ENCODE measurements around the gene TTF2. TPM values are rescaled to one million over a fixed set of nuclear protein-coding genes. Genes with fewer than 3 reads are reported as not detected.

Gene TTF2
- total and polyA plus RNA-seq, 9 of the 15 experiments (the other 6 are each of a cell fraction or from before 2014, with no cell fraction given), result 9.4 to 71.1 (median 42.1) TPM

DNA sequence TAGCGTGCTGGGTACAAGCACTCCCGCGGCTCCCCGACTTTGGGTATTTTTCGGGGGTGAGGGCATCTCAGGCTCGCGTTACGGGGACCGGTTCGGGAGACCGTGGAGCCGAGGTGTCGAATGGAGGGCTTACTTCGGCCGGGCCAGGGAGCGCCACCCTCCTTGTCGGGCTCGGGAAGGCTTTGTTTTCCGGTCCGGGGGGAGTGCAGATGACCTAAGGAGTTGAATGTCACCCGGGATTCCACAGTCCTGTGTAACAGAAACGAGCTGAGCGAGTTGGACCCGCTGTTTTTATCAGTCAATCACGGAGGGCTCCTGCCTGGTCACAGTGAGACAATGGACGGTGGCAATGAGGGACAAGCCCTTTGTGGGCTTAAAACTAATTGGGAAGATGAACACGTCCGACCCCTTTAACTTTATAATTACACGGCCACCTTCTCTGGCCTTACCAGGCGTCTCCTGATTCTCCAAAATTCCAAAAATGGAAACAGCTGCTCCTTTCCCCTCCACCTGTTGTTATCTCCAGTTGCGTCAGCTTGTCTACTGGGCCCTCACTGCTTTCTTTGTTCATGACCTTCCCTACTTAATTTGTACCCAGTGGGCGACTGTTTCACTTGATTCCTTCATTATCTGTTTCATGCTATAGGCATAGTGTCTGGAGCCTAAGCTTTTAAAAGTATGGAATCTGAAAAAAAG lies 62.4 kb downstream of the TTF2 start (continued):
- TF ChIP-seq, protein P1, sequence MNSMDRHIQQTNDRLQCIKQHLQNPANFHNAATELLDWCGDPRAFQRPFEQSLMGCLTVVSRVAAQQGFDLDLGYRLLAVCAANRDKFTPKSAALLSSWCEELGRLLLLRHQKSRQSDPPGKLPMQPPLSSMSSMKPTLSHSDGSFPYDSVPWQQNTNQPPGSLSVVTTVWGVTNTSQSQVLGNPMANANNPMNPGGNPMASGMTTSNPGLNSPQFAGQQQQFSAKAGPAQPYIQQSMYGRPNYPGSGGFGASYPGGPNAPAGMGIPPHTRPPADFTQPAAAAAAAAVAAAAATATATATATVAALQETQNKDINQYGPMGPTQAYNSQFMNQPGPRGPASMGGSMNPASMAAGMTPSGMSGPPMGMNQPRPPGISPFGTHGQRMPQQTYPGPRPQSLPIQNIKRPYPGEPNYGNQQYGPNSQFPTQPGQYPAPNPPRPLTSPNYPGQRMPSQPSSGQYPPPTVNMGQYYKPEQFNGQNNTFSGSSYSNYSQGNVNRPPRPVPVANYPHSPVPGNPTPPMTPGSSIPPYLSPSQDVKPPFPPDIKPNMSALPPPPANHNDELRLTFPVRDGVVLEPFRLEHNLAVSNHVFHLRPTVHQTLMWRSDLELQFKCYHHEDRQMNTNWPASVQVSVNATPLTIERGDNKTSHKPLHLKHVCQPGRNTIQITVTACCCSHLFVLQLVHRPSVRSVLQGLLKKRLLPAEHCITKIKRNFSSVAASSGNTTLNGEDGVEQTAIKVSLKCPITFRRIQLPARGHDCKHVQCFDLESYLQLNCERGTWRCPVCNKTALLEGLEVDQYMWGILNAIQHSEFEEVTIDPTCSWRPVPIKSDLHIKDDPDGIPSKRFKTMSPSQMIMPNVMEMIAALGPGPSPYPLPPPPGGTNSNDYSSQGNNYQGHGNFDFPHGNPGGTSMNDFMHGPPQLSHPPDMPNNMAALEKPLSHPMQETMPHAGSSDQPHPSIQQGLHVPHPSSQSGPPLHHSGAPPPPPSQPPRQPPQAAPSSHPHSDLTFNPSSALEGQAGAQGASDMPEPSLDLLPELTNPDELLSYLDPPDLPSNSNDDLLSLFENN (IDR thresholded peaks at IDR 0.05; ENCODE audit: low read depth in 2 of 2, low read length in 2 of 2), result no peak
- TF ChIP-seq, protein P2, sequence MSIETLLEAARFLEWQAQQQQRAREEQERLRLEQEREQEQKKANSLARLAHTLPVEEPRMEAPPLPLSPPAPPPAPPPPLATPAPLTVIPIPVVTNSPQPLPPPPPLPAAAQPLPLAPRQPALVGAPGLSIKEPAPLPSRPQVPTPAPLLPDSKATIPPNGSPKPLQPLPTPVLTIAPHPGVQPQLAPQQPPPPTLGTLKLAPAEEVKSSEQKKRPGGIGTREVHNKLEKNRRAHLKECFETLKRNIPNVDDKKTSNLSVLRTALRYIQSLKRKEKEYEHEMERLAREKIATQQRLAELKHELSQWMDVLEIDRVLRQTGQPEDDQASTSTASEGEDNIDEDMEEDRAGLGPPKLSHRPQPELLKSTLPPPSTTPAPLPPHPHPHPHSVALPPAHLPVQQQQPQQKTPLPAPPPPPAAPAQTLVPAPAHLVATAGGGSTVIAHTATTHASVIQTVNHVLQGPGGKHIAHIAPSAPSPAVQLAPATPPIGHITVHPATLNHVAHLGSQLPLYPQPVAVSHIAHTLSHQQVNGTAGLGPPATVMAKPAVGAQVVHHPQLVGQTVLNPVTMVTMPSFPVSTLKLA (conservative IDR thresholded peaks at IDR 0.05), result 0 out of 4 replicates have a peak, but pooled peaks of 1 of the 2 experiments have one; percentile 8
- peak; percentile 1 for TF ChIP-seq HMGN3 (IDR thresholded peaks at IDR 0.05; ENCODE audit: borderline replicate concordance, extremely low read depth, insufficient read length, low read depth, low read length)
- TF ChIP-seq, protein P3, sequence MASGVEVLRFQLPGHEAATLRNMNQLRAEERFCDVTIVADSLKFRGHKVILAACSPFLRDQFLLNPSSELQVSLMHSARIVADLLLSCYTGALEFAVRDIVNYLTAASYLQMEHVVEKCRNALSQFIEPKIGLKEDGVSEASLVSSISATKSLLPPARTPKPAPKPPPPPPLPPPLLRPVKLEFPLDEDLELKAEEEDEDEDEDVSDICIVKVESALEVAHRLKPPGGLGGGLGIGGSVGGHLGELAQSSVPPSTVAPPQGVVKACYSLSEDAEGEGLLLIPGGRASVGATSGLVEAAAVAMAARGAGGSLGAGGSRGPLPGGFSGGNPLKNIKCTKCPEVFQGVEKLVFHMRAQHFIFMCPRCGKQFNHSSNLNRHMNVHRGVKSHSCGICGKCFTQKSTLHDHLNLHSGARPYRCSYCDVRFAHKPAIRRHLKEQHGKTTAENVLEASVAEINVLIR (CRISPR knock-in tag; IDR thresholded peaks at IDR 0.05), result no peak
- TF ChIP-seq, protein P4, sequence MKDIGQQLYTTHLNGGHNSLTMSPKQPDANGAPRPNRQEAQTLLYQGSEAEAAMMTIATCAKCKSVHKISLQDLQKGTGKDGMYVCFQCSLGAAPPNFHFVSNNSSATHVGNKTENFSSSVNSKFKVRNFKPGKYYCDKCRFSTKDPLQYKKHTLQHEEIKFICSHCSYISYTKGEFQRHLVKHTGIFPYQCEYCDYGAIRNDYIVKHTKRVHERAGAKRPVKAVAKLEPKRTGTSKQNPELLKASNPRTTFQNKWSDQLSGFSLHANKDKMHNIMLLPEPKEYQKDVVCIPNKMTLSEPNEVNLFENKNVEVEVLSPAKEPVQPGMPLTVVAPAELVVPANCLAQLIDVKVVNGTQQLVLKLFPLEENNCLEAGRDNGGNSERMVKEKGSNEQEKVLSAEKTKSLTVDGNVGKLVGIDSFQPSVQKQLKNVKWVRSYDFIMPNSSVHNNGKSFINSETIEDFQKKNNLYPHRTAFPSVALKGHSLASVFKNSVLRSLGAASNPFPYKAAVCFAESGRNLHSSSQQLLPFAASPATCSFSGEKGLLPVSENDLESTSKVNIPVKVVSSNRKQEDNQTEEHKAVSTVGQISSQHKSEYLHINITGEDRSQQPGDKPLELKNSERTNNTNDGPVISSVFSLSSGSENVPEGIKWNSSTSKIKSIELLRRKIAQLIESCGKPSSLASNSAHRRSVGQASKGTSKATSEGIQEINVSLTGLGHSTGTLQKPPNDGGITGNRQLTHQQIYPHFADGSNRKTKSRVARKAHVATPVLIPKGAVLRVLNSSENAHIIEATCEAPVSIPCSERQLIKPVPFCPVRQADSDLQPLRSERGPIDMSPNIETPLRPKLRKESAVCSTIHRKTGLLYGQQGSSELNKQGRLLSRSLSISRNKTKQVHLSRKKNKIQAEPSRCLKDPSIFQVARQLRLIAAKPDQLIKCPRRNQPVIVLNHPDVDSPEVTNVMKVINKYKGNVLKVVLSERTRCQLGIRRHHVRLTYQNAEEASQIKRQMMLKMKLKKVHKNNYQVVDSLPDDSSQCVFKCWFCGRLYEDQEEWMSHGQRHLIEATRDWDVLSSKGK (CRISPR knock-in tag; IDR thresholded peaks at IDR 0.05), result no peak
- no peak for TF ChIP-seq MAFG (tag; conservative IDR thresholded peaks at IDR 0.05)
- no peak for TF ChIP-seq ZNF253 (CRISPR knock-in tag; conservative IDR thresholded peaks at IDR 0.05)
- no peak for TF ChIP-seq SIN3B (IDR thresholded peaks at IDR 0.05; ENCODE audit: low read depth)
- TF ChIP-seq MBD2 (IDR thresholded peaks at IDR 0.05; ENCODE audit: borderline replicate concordance, low read depth), result no peak
- no peak for TF ChIP-seq MCM7 (IDR thresholded peaks at IDR 0.05)
- no peak for TF ChIP-seq PHB (CRISPR knock-in tag; IDR thresholded peaks at IDR 0.05)
- TF ChIP-seq, protein P5, sequence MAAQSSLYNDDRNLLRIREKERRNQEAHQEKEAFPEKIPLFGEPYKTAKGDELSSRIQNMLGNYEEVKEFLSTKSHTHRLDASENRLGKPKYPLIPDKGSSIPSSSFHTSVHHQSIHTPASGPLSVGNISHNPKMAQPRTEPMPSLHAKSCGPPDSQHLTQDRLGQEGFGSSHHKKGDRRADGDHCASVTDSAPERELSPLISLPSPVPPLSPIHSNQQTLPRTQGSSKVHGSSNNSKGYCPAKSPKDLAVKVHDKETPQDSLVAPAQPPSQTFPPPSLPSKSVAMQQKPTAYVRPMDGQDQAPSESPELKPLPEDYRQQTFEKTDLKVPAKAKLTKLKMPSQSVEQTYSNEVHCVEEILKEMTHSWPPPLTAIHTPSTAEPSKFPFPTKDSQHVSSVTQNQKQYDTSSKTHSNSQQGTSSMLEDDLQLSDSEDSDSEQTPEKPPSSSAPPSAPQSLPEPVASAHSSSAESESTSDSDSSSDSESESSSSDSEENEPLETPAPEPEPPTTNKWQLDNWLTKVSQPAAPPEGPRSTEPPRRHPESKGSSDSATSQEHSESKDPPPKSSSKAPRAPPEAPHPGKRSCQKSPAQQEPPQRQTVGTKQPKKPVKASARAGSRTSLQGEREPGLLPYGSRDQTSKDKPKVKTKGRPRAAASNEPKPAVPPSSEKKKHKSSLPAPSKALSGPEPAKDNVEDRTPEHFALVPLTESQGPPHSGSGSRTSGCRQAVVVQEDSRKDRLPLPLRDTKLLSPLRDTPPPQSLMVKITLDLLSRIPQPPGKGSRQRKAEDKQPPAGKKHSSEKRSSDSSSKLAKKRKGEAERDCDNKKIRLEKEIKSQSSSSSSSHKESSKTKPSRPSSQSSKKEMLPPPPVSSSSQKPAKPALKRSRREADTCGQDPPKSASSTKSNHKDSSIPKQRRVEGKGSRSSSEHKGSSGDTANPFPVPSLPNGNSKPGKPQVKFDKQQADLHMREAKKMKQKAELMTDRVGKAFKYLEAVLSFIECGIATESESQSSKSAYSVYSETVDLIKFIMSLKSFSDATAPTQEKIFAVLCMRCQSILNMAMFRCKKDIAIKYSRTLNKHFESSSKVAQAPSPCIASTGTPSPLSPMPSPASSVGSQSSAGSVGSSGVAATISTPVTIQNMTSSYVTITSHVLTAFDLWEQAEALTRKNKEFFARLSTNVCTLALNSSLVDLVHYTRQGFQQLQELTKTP (IDR thresholded peaks at IDR 0.05; ENCODE audit: low read depth in 1 of 2, partially characterized antibody in 2 of 2), result no peak
- TF ChIP-seq ZNF780A (CRISPR knock-in tag; IDR thresholded peaks at IDR 0.05), result no peak

All from K562 (cell line).